NCI-H510A treated with DMSO at 0.1 percent for 48 hours (cell line): ENCODE data around the gene DPPA2.
"Not testable (repeated sequence)": the region's sequence is repeated elsewhere in the genome, so short reads cannot be mapped to it uniquely, and the experiment has no call there.

Source experiments
- DNase-seq: peaks from one replicate; lab custom pipeline; 2025; lab: John Stamatoyannopoulos, UW

DPPA2 gene

DNA sequence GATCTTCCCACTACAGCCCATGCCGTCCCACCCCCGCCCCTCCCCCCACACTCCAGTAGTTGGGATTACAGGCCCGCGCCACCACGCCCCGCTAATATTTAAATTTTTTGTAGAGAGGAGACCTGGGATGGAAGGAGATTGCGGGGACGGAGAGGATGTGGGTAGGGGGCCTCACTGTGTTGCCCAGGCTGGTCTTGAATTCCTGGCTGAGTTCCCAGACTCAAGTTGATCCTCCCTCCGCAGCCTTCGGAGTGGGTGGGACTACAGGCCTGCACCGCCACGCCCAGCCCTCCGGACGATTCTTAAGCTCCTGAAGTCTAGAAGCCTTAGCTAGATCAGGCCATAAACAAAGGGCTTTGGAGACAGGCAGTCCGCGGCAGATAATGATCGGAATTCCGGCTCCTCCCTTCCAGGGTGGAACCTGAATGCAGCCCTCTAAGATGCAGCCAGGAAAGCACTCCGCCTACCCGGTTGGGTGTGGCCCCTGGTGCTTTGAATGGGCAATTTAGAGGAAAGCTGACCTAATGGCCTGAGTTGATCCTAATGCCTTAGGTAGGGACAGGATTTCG, at the start of gene DPPA2:
DPPA2 (minus strand) TSS at position 356 of the 569 bp plus-strand sequence. CDS start 1,975 bp downstream, outside the sequence.
- no peak for DNase-seq

GRCh38 chr3:109364088-109364487, 47.8 kb upstream of the DPPA2 start:
- DNase-seq, result no peak

GRCh38 chr3:109363634-109364033, 47.3 kb upstream of the DPPA2 start:
- no peak for DNase-seq

DNA sequence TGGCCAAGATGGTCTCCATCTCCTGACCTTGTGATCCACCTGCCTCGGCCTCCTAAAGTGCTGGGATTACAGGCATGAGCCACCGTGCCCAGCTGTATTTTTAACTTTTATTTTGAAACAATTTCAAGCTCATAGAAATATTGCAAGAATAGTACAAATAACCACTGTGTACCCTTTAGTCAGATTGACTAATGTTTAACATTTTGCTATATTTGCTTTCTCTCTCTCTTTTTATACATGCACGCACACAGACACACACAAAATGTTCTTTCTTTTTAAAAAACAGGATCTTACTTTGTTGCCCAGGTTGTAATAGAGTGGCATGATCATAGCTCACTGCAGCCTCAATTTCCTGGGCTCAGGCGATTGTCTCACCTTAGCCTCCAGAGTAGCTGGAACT, 46.5 kb upstream of the DPPA2 start:
- DNase-seq, result no peak

- not testable (repeated sequence) for DNase-seq
These were observed 42.5 kb upstream of the DPPA2 start for GRCh38 chr3:109358809-109359208.

DNA sequence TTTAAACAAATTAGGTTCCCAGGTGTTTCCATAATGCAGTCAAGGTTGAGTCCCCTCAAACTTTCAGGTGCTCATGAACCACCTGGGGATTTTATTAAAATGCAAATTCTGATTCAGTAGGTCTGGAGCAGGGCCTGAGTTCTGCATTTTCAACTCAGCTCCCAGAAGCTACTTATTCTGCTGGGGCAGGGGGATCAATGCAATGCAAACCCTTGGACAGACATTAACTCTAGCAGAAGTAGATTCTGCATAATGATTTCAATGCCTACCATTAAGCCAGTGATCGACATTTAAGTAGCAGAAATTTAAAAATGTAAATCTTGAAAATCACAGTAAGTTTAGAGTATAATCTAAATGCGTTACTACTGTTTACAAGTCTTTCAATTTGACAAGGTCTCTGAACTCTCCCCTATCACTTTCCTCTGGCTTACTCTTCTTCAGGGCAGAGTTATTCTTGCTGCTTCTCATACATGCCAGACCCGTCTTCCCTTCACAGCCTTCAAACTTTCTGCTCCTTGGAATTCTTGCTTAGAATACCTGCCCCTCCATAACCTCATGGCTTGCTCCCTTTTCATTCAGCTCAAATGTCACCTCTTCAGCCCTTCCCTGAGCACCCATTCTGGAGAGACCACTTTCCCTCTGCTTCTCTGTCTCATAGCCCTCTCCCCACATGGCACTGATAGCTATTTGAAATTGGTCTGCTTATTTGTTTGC, 40.3 kb upstream of the DPPA2 start:
- no peak for DNase-seq

DNA sequence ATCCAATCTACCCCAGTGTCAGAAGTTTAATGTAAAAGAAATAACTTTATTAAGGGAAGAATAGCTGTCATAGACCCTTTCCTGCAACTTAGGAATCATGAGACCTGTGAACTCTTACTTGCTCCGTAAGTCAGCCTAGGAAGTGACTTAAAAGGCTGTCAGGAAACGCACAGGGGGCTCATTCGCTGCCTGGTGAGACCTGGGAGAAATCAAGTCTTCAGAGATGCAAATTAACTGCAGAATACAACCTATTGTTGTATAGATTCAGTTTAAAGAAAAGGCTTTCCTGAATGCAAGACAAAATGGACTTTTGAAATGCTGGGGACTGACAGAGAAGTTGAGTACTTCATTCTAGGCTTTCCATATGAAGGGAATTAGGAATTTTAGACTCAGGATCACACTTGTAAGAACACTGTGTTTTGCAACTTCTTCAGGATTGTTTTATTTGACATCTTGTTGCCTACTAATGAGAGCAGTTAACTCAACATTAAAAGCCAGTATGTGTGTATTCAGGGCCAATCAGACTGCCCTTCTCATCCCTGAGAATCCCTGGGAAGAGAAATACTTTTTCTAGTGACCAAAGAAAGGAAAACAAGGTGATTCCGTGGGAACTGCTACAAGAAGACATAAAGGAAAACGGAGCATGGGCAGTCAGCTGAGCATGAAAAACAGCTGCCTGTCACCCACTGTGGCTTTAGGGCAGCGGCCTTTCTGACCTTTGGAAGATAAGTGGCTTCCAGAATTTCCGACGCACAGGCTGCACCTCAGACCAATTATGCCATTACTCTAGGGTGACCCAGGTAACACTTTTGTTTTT, 39.5 kb upstream of the DPPA2 start:
- no peak for DNase-seq

GRCh38 chr3:109353057-109353456, 36.7 kb upstream of the DPPA2 start:
- no peak for DNase-seq

- no peak for DNase-seq
These were observed 34.9 kb upstream of the DPPA2 start for GRCh38 chr3:109351231-109351630.

- no peak for DNase-seq
These were observed 30.5 kb upstream of the DPPA2 start for GRCh38 chr3:109346770-109347295.

DNA sequence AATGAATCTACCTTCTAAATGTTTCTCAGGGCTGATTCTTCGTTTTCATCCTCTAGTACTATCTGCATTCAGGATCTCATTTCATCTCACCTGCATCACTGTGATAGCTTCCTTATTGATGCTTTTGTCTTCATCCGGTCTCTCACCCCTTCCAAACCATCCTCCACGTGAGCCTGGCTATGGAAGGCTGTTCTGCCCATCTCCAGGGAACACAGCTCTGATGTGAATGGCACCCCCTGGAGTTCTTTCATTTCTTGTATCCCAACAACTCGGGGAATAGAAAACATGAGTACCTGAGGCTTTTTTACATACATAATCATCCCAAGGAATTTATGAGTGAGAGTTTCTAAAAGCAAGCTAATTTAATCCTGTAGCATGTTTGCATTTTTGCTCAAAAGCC, 29.8 kb upstream of the DPPA2 start:
- no peak for DNase-seq

DNA sequence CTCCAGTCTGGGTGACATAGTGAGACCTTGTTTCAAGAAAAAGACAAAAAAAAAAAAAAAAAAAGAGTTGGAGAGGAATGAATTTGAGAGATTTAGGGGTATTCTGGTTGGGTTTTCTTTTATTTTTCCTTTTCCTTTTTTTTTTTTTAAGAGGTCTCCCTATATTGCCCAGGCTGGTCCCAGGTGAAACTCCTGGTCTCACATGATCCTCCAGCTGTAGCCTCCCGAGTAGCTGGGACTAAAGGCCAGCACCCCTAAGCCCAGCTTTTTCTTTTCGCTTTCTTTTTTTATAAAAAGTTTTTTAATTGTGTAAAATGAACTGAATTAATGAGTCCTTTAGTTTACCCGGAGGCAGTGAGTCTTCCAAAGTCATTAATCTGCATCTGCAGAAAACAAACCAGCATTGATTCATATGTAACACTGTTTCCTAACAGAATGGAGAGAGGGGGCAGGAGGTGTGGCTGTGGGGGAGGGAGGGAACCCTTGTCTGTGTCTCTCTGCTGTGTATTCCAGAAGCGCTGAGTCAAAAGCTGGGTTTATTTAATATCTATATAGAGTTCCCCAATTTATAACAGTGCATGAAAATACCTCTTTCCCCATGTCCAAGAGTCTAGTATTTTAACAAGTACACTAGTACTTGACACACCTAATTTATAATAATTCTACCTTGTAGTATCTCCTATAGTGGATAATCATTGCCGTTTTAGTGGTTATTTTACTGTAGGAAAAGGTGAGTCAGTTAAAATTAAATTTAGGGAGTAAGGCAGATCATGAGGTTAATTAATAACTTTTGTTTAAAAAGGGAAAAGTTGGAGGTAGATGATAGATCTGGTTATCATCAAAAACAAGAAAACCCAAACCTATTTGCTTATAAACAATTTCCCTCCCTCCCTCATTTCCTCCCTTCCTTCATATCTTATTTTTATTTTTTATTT, 23.7 kb upstream of the DPPA2 start:
- DNase-seq, result no peak

DNA sequence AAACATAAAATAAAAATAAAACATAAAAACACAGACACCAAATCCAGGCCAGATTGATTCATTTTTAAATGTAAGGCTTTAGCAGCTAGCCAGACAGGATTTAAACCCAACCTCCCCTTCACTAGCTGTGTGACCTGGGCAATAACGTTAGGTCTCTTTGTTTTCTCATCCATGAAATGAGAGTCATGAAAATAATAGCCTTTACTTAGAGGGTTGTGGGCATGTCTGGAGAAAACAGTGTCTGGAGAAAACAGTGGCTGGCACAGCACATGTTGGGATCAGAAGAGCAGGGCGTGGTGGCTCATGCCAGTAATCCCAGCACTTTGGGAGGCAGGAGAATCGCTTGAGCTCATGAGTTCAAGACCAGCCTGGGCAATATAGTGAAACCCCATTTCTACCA, 22.9 kb upstream of the DPPA2 start:
- no peak for DNase-seq

- DNase-seq, result no peak
These were observed 22.0 kb upstream of the DPPA2 start for GRCh38 chr3:109338322-109338721.

- no peak for DNase-seq
These were observed 21.1 kb upstream of the DPPA2 start, which contains the start of gene DPPA4 for GRCh38 chr3:109337393-109337792. TSS of gene DPPA4 (minus strand) at chr3:109337546. CDS start at chr3:109337517, 29 bp downstream.

DNA sequence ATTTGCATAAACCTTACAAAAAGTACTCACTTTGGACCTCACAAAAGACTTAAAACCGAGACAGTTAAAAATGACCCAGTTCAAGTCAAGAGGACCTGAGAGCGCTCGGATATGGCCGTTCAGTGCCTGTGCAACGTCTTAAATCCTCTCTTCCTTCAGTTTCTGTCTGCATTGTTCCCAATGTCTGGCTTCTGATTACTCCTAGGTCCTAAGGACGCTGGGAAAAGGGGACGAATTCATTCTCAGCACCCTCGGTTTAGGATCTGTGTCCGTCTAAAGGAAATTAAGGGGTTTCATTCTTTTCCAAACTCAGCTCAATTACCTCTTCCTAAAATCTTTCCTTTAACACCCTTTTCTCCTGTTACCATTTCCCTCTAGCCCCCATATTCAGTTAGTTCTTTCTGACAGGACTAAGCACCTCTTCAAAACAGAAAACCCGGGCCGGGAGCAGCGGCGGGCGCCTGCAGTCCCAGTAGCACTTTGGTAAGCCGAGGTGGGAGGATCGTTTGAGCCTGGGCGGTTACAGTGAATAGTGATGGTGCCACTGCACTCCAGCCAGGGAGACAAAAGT, 20.1 kb upstream of the DPPA2 start:
- DNase-seq, result no peak

- no peak for DNase-seq
These were observed 18.3 kb upstream of the DPPA2 start for GRCh38 chr3:109334572-109334971.

- DNase-seq, result no peak
These were observed 15.4 kb upstream of the DPPA2 start for GRCh38 chr3:109331692-109332091.

GRCh38 chr3:109330405-109330804, 14.1 kb upstream of the DPPA2 start:
- DNase-seq, result no peak

DNA sequence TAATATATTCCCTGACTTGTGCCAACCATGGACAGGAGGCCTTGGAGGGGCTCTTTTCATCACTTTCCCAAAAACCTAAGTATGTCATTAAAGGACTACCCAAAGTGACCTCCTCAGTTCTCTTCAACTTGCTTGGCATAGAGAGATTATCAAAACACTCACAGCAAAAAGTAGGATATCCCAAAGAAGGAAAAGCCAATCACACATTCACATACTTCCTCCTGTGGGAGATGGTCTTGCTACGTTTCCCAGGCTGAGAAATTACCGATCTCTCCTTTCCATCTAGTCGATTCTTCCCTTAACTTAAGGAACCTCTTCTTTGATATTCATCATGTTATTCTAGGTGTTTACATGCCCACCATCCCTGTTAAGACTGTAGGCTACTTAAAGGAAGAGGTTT, 11.9 kb upstream of the DPPA2 start:
- DNase-seq, result no peak

- no peak for DNase-seq
These were observed 9.3 kb upstream of the DPPA2 start for GRCh38 chr3:109325657-109326056.
